Keratinocyte (primary cell): ENCODE measurements around the gene DMD. TPM values are rescaled to one million over a fixed set of nuclear protein-coding genes. Genes with fewer than 3 reads are reported as not detected.

Experiments used
- DNase-seq: peaks from one replicate; pipeline ENCODE4 v3.0.0-alpha.2; 2011; ENCODE audit warnings: low read depth, missing footprints, low spot score
- FAIRE-seq: peaks from 2 replicates; lab custom pipeline; 2011; peaks lifted over from hg19 to GRCh38; lab: Jason Lieb, UNC
- H2AFZ ChIP-seq: 2 replicates; pipeline ENCODE4 v1.6.0; 2012; ENCODE audit warnings: low read length, control low read depth, inconsistent platforms; ENCODE audit not compliant: control insufficient read depth
- H3K27ac ChIP-seq: 2 replicates; pipeline ENCODE4 v1.5.1; 2011; ENCODE audit warnings: low read length; ENCODE audit not compliant: control insufficient read depth, insufficient read depth
- H3K27me3 ChIP-seq: 3 replicates; pipeline ENCODE4 v1.6.0; 2011; ENCODE audit warnings: low read length; ENCODE audit not compliant: control insufficient read depth, insufficient read depth; ENCODE audit errors: extremely low read depth
- H3K36me3 ChIP-seq, 2 experiments: 2 replicates in 1 of 2; 3 replicates in 1 of 2; pipeline ENCODE4 v1.5.1; 2011; ENCODE audit warnings: low read length in 2 of 2, mild to moderate bottlenecking in 1 of 2; ENCODE audit not compliant: control insufficient read depth in 2 of 2, insufficient read depth in 2 of 2; ENCODE audit errors: extremely low read depth in 1 of 2
- H3K4me1 ChIP-seq: 3 replicates; pipeline ENCODE4 v1.5.1; 2011; ENCODE audit warnings: low read length; ENCODE audit not compliant: control insufficient read depth, insufficient read depth; ENCODE audit errors: extremely low read depth
- H3K4me2 ChIP-seq: 3 replicates; pipeline ENCODE4 v1.6.0; 2011; ENCODE audit warnings: low read depth, low read length; ENCODE audit not compliant: control insufficient read depth, insufficient read depth; ENCODE audit errors: extremely low read depth
- H3K4me3 ChIP-seq, 3 experiments: fragments of 200-600 bp in 1 of 3; sonication (generic) in 1 of 3; 2 replicates in 2 of 3; 3 replicates in 1 of 3; pipeline ENCODE4 v1.5.1; 2011 to 2016; ENCODE audit warnings: low read length in 3 of 3, mild to moderate bottlenecking in 3 of 3, control low read depth in 2 of 3, inconsistent platforms in 1 of 3, low read depth in 1 of 3, mixed read lengths in 1 of 3, mixed run types in 1 of 3, moderate library complexity in 1 of 3; ENCODE audit not compliant: control insufficient read depth in 2 of 3, insufficient read depth in 2 of 3; ENCODE audit errors: extremely low read depth in 1 of 3
- H3K79me2 ChIP-seq: 2 replicates; pipeline ENCODE4 v1.6.0; 2012; ENCODE audit warnings: low read length; ENCODE audit not compliant: control insufficient read depth, insufficient read depth
- H3K9ac ChIP-seq: 3 replicates; pipeline ENCODE4 v1.6.0; 2011; ENCODE audit warnings: low read length; ENCODE audit not compliant: control insufficient read depth, insufficient read depth; ENCODE audit errors: extremely low read depth
- H3K9me1 ChIP-seq: 3 replicates; pipeline ENCODE4 v1.6.0; 2011; ENCODE audit warnings: low read length; ENCODE audit not compliant: control insufficient read depth, insufficient read depth; ENCODE audit errors: extremely low read depth
- H3K9me3 ChIP-seq: 2 replicates; pipeline ENCODE4 v1.5.1; 2012; ENCODE audit warnings: low read depth, low read length; ENCODE audit not compliant: control insufficient read depth
- H4K20me1 ChIP-seq: 3 replicates; pipeline ENCODE4 v1.6.0; 2011; ENCODE audit warnings: low read length; ENCODE audit not compliant: control insufficient read depth, insufficient read depth; ENCODE audit errors: extremely low read depth
- CTCF ChIP-seq, 3 experiments: IDR thresholded peaks in 1 of 3; conservative IDR thresholded peaks in 1 of 3; optimal IDR thresholded peaks in 1 of 3; 2 replicates in 2 of 3; 3 replicates in 1 of 3; pipeline versions ENCODE3 to v1.5.1; 2011; ENCODE audit warnings: low read length in 3 of 3, mild to moderate bottlenecking in 3 of 3, moderate library complexity in 2 of 3, control low read depth in 1 of 3, inconsistent platforms in 1 of 3; ENCODE audit not compliant: insufficient read depth in 2 of 3; ENCODE audit errors: extremely low read depth in 1 of 3
- EZH2 ChIP-seq: IDR thresholded peaks from one replicate; pipeline ENCODE4 v1.6.1; 2012; ENCODE audit warnings: inconsistent platforms, mild to moderate bottlenecking, low read length, moderate library complexity
- dilution Hi-C: fragments of 300-500 bp; cut with MboI; formaldehyde crosslinking; loops from one replicate; pipeline ENCODE4 v1.7.0; 2020; ENCODE audit warnings: low sequenced_read_pairs; ENCODE audit not compliant: extremely low pct_ligation_motif_present
- polyA plus RNA-seq, 5 experiments: library from polyadenylated mRNA; depleted of rRNA in 3 of 5; stranded (reverse) in 3 of 5; stranded (forward) in 1 of 5; unstranded in 1 of 5; fragments of >200 nt; gene quantifications; 1 replicate in 1 of 5; 2 replicates in 3 of 5; 3 replicates in 1 of 5; pipeline versions ENCODE4 v1.2.1 to v1.2.3, GENCODE V29; 2011 to 2012; ENCODE audit warnings: missing spikeins in 2 of 5, low read depth in 1 of 5, low replicate concordance in 1 of 5

Gene DMD
- polyA plus RNA-seq, 1 donor (not counting 4 experiments of a cell fraction or from before 2014, with no cell fraction given) = 8.9 TPM

- H3K36me3 ChIP-seq = no peaks in the 10 kb centered on the region
- H3K4me2 ChIP-seq = no peak overlapping the region
- H3K4me1 ChIP-seq = no peaks in the 10 kb centered on the region
- H3K4me3 ChIP-seq = no peak overlapping the region
- no peaks in the 10 kb centered on the region for H3K9me1 ChIP-seq
- H3K27ac ChIP-seq = no peak overlapping the region
- H3K79me2 ChIP-seq = no peaks in the 10 kb centered on the region
- dilution Hi-C loops = no loop called here
- TF ChIP-seq CTCF (optimal IDR thresholded peaks at IDR 0.05 in 1 of 3, IDR thresholded peaks at IDR 0.05 in 1 of 3, conservative IDR thresholded peaks at IDR 0.05 in 1 of 3; ENCODE audit: extremely low read depth in 1 of 3, insufficient read depth in 2 of 3, low read length in 3 of 3) (no peak), EZH2 (no peak)
- FAIRE-seq (no peak), DNase-seq (no peak)
- H3K9ac ChIP-seq = no peak overlapping the region
- H4K20me1 ChIP-seq = no peaks in the 10 kb centered on the region
- no peaks in the 10 kb centered on the region for H3K27me3 ChIP-seq
- H2AFZ ChIP-seq = no peak overlapping the region
- H3K9me3 ChIP-seq = no peaks in the 10 kb centered on the region
These were observed 1504.9 kb downstream of the DMD start for GRCh38 chrX:31706466-31706865.

GRCh38 chrX:31705816-31706215 is 1505.5 kb downstream of the DMD start:
- H3K4me1 ChIP-seq = no peaks in the 10 kb centered on the region
- H3K9me3 ChIP-seq = no peaks in the 10 kb centered on the region
- TF ChIP-seq CTCF (optimal IDR thresholded peaks at IDR 0.05 in 1 of 3, IDR thresholded peaks at IDR 0.05 in 1 of 3, conservative IDR thresholded peaks at IDR 0.05 in 1 of 3; ENCODE audit: extremely low read depth in 1 of 3, insufficient read depth in 2 of 3, low read length in 3 of 3) (no peak), EZH2 (no peak)
- H3K4me2 ChIP-seq = no peak overlapping the region
- no peak overlapping the region for H3K27ac ChIP-seq
- DNase-seq = no peak
- H3K36me3 ChIP-seq = no peaks in the 10 kb centered on the region
- no peak for FAIRE-seq
- H3K9me1 ChIP-seq = no peaks in the 10 kb centered on the region
- H3K27me3 ChIP-seq = no peaks in the 10 kb centered on the region
- dilution Hi-C loops = no loop called here
- no peak overlapping the region for H3K4me3 ChIP-seq
- H3K9ac ChIP-seq = no peak overlapping the region
- H3K79me2 ChIP-seq = no peaks in the 10 kb centered on the region
- no peaks in the 10 kb centered on the region for H4K20me1 ChIP-seq
- H2AFZ ChIP-seq = no peak overlapping the region
